Tongue (tissue), 2 donors: Measurements from ENCODE around the gene CA10. TPM values are rescaled to one million over a fixed set of nuclear protein-coding genes. Genes with fewer than 3 reads are reported as not detected.

ENCODE experiments used
- DNase-seq: peaks from one replicate; pipeline ENCODE4 v3.0.0-alpha.2; 2015
- total RNA-seq: library from RNA; depleted of rRNA; stranded (reverse); fragments of >200 nt; gene quantifications from one replicate; pipeline ENCODE4 v1.2.3, GENCODE V29; 2014

The CA10 gene
- total RNA-seq, 1 donor from 2014 or later, result 1.2 TPM

- no peak for DNase-seq
These were observed 11.1 kb downstream of the CA10 start for GRCh38 chr17:52147431-52147830.

GRCh38 chr17:52145476-52145875 is 13.0 kb downstream of the CA10 start:
- DNase-seq, result no peak

- DNase-seq, result no peak
These were observed 15.0 kb downstream of the CA10 start for GRCh38 chr17:52143542-52143941.

GRCh38 chr17:52140601-52141000 is 17.9 kb downstream of the CA10 start:
- no peak for DNase-seq

GRCh38 chr17:52138752-52139151 is 19.8 kb downstream of the CA10 start:
- DNase-seq, result no peak

GRCh38 chr17:52138350-52138749 is 20.2 kb downstream of the CA10 start:
- no peak for DNase-seq

GRCh38 chr17:52136166-52136565 is 22.3 kb downstream of the CA10 start:
- DNase-seq, result peak; percentile 25

- DNase-seq, result no peak
These were observed 23.9 kb downstream of the CA10 start for GRCh38 chr17:52134641-52135040.

GRCh38 chr17:52128721-52129120 is 29.8 kb downstream of the CA10 start:
- no peak for DNase-seq

GRCh38 chr17:52124993-52125392 is 33.5 kb downstream of the CA10 start:
- DNase-seq, result no peak

- no peak for DNase-seq
These were observed 34.0 kb downstream of the CA10 start for GRCh38 chr17:52124561-52124960.

GRCh38 chr17:52120465-52120864 is 38.0 kb downstream of the CA10 start:
- DNase-seq, result no peak

- DNase-seq, result peak; percentile 22
These were observed 47.5 kb downstream of the CA10 start for GRCh38 chr17:52110923-52111581.

- peak; percentile 78 for DNase-seq
These were observed 51.8 kb downstream of the CA10 start for GRCh38 chr17:52106638-52107261.

GRCh38 chr17:52106072-52106471 is 52.4 kb downstream of the CA10 start:
- no peak for DNase-seq

- DNase-seq, result no peak
These were observed 52.9 kb downstream of the CA10 start for GRCh38 chr17:52105591-52105990.

GRCh38 chr17:52096056-52096455 is 62.5 kb downstream of the CA10 start:
- DNase-seq, result no peak

- DNase-seq, result no peak
These were observed 74.3 kb downstream of the CA10 start for GRCh38 chr17:52084176-52084575.

GRCh38 chr17:52079496-52079895 is 79.0 kb downstream of the CA10 start:
- DNase-seq, result no peak

GRCh38 chr17:52071712-52072111 is 86.8 kb downstream of the CA10 start:
- no peak for DNase-seq

GRCh38 chr17:52064791-52065211 is 93.7 kb downstream of the CA10 start:
- DNase-seq, result peak; percentile 3

GRCh38 chr17:52049496-52049895 is 109.0 kb downstream of the CA10 start:
- no peak for DNase-seq

- DNase-seq, result no peak
These were observed 109.5 kb downstream of the CA10 start for GRCh38 chr17:52049051-52049450.
